Left forelimb (tissue), 1 donor: Measurements from ENCODE around the gene CPA4.
"Not testable (repeated sequence)": the region's sequence is repeated elsewhere in the genome, so short reads cannot be mapped to it uniquely, and the experiment has no call there.

ENCODE experiments used
- DNase-seq: peaks from one replicate; pipeline ENCODE4 v3.0.0-alpha.2; 2018; ENCODE audit warnings: low spot score

The CPA4 gene

DNA sequence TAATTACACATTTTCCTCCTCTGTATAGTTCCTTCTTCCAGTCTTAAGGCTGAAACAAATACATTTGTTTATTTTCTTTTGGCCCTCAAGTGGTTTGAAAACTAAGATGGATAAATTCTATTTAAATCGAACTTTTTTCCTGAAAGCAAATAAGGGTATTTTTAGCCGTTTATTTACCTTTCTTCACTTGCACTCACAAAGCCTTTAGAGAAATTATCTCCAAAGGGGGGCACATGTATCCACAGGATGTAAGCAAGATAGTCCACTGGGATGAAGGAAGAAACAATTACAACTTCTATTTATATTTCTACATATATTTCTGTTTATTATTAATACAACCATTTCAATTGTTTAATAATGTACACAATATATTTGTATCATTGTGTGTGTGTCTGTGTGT is 10.2 kb downstream of the CPA4 start:
- no peak for DNase-seq

DNA sequence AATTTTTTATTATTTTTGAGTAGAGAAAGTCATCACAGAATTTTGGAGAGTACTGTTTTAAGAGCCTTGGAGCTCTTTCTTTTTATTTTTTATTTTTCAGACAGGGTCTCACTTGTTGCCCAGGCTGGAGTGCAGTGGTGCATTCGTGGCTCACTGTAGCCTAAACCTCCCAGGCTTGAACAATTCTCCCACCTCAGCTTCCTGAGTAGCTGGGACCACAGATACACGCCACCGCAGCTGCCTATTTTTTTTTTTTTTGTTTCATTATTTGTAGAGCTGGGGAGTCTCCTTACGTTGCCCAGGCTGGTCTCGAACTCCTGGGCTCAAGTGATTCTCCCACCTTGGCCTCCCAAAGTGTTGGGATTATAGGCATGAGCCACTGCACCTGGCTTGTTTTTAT is 10.6 kb downstream of the CPA4 start:
- no peak for DNase-seq

DNA sequence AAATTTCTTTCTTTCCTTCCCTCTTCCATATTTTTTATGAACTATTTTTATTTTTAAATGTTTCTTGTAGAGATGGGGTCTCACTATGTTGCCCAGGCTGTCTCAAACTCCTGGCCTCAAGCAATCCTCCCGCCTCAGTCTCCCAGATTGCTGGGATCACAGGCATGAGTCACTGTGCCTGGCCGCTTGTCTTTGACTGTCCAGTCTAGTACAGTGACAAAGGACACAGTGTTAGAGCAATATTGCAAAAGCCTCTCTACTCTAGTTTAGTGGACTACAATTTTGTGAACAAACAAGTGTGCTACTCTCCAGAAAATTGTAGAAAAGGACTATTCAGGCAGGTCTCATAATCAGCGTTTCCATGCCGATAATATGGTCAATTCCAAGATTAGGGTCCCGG is 11.0 kb downstream of the CPA4 start:
- no peak for DNase-seq

DNA sequence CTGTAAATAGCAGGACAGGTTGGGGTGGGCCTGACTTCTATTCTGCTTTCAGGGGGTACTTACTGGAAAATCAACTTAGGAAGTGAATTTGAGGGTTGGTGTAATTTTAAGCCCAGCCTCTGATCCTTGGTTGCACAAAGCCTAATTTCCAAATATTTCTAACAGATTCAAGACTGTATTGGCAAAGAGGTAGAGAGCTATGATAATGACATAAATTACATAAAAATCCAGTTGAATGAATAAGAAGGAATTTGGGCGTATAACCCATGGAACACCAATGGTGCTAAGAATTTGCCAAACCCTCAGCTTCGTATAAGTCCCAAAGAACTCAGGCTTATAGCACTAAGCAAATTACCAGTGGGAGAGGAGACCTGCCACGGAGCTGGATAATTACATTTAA is 11.9 kb downstream of the CPA4 start:
- DNase-seq = no peak

DNA sequence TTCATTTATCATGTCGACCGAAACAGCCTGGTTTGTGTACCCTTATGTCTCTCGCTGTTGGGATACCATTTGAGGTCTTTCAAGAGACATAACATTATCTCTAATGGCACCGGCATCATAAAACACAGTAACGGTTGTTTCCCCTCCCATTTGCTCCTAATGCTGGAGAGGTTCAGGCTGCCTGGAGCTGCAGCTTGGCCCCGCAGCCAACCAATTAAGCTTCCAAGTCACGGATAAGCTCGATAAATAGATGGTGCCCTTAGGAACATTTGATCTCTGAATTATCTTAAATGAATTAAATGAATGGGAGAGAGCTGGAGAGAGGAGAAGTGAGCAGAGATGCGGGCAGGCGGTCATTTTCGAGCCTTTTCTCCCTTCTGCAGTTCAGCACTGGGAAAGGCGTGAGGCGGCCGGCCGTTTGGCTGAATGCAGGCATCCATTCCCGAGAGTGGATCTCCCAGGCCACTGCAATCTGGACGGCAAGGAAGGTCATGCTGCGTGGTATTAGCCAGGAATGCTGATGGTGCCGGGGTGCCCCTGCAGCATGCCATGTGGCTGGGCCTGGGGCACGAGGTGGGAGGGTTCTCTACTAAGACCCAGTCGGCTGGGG is 12.6 kb downstream of the CPA4 start:
- DNase-seq = no peak

DNA sequence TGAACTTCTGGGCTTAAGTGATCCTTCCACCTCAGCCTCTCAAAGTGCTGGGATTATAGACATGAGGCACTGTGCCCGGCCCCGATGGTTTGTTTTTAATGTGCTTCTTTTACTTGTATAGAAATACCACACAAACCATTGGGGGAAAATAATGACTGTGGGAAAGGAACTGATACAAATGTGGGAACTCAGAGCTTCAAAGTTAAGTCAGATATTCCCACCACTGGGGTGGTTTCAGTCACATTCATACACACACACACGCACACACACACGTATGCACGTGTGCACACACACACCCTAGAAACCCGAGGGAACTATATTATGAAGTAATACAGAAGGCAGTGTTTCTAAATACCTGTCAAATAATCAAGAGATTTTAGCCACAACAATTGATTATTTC is 17.0 kb downstream of the CPA4 start:
- no peak for DNase-seq

DNA sequence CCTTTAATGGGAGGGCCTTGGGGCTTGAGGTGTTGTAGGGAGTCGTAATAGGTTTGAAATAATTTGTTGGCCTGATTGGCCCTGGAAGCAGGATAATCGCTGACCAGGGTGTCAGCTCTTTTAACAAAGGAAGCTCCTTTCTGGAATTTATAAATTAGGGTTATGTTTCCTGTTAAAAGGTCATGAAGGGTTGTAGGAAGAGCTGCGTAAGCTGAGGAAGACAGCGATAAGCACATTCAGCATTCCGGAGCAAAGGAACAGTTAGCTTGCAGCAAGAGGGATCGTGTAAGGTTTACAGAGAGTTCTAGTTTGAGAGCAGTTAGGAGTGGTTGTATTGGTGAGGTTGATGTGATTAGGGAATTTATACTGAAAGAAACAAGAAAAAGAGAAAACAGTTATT is 21.3 kb downstream of the CPA4 start:
- no peak for DNase-seq

DNA sequence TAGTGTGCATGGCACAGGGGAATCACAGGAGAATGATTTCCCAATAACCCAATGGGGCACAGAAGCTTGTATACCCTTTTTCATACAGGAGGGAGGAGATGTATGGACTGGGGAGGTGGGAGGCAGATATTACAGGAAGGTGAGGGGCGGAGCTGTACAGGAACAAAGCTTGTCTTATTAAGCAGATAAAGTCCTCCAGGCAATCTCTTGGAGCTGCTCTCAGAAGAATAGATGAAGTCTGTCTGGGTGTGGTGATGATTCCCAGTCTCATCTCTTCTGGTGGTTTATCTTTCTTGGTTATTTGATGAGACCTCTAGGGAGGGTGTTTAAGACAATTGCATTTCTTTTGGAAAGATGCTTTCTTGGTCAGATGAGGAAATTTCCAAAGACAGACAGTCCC is 26.6 kb downstream of the CPA4 start:
- no peak for DNase-seq

DNA sequence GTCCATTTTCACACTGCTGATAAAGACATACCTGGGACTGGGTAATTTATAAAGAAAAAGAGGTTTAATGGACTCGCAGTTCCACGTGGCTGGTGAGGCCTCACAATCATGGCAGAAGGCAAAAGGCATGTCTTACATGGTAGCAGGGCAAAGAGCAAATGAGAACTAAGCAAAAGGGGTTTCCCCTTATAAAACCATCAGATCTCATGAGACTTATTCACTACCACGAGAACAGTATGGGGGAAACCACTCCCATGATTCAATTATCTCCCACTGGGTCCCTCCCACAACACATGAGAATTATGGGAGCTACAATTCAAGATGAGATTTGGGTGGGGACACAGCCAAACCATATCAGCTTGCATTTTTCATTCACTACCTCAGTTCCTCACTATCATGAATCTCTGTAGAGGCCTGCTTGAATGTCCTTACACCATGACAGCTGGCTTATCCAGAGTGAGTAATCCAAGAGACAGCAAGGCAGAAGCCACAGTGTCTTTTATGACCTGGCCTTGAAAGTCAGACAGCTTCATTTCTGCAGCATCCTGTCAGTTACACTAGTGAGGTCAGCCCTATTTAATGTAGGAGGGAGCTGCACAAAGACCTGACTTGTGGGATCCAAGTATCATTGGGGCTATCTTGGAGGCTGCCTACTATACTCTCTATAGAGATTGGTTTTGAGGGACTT is 28.7 kb downstream of the CPA4 start:
- not testable (repeated sequence) for DNase-seq

DNA sequence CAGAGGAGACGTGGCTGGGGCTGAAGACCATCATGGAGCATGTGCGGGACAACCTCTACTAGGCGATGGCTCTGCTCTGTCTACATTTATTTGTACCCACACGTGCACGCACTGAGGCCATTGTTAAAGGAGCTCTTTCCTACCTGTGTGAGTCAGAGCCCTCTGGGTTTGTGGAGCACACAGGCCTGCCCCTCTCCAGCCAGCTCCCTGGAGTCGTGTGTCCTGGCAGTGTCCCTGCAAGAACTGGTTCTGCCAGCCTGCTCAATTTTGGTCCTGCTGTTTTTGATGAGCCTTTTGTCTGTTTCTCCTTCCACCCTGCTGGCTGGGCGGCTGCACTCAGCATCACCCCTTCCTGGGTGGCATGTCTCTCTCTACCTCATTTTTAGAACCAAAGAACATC is 29.7 kb downstream of the CPA4 start:
- DNase-seq = no peak

DNA sequence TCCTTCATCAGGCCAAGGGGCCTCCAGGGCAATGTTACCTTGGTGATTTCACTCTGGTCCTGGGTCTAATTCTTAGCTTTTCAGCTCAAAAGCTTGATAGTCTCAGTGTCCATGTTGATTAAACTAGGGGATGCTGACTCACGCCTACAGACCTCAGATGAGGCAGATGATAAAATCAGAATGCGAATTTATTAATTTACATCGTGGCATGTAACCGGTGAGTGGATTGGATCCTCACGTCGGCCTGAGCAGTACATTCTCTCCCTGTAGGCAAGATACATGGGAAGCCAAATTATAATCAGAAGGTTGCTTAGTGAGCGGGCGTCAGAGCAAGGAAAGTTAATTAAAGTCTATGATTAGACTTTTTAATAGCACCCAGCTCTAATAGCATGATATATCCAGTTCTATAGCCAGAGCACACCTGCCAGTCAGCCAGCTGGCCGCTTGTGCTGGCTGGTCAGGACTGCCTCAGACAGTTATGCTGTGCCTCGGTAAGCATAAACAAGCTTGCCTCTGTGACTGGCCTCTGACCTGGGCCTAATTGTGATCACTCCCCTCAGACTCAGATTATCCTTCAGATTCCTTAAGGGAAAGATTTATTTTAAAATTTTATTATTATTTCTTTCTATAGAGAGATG is 31.5 kb downstream of the CPA4 start:
- no peak for DNase-seq

DNA sequence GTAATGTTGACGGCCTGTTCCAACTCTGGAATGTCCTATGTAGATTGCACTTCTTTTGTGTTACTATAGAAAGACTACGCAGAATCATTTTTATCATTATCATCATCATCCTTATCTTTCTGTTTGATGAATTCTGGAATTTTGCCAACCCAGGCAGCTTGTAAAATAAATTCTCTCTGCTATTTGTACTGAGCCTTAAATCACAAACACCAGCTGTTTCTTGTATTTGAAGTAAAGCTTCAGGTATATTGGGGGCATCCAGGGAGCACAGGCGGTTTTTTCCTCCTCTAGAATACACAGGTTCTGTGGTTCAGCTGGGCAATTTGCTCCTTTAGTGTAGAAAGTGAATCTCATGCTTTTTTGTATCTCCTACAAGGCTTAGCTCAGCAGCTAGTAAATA is 36.7 kb downstream of the CPA4 start:
- DNase-seq = no peak

DNA sequence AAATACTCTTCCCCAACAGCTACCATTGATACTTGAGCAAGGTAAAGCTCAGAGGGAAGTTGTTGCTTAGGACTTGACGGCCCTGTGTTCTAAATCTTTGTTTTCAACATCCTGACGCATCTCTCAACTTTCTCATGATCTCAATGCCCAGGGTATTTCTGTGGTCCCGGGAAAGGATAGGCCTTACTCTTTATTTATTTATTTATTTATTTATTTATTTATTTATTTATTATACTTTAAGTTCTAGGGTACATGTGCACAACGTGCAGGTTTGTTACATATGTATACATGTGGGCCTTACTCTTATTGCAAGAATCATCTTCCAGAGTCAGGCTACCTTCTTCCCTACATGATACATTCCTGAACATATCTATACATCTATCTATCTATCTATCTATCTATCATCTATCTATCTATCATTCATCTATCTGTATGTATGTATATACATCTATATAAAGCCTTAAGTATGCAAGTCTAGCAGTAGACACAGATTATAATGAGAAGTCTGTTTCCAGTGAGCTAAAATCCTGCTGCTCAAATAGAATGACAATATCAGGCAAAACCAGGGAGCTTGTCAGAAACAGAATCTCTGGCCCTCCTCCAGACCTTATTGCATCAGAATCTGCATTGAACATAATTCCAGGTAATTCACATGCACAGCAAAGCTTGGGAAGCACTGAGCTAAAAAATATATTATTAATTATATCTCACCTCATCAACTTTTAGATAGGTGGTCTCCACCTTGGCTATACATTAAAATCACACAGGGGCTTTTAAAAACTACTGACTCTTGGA is 39.5 kb downstream of the CPA4 start:
- DNase-seq = no peak

DNA sequence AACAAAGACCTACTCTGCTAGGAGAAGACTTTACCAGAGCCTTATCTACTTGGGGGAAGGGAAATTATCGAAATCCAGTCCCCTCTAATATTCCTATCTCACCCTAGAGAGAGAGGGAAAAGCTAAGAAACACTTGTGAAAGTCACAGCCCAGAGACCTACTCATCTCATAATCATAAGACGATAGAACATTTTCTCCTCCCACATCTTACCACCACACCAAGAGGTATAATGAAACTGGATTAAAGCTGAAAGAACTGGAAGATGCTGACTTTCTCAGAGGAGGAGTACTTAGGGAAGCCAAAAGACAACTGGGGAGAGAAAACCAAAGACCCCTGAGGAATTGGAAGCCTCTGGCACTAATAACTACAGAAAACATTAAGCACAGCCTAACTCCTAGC is 40.9 kb downstream of the CPA4 start:
- DNase-seq = no peak

DNA sequence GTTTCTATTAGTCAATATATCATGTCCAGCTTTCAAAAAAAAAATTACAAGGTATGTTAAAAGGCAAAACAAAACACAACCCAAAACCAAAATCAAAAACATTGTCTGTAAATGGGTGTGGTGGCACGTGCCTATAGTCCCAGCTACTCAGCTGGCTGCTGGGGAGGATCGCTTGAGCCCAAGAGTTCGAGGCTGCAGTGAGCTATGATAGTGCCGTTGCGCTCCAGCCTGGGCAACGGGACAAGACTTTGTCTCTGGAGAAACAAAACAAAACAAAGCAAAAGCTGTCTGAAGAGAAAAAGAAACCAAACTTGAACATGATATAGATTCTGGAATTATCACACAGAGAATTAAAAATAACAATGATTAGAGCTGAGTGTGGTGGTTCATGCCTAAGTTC is 41.3 kb downstream of the CPA4 start:
- no peak for DNase-seq

DNA sequence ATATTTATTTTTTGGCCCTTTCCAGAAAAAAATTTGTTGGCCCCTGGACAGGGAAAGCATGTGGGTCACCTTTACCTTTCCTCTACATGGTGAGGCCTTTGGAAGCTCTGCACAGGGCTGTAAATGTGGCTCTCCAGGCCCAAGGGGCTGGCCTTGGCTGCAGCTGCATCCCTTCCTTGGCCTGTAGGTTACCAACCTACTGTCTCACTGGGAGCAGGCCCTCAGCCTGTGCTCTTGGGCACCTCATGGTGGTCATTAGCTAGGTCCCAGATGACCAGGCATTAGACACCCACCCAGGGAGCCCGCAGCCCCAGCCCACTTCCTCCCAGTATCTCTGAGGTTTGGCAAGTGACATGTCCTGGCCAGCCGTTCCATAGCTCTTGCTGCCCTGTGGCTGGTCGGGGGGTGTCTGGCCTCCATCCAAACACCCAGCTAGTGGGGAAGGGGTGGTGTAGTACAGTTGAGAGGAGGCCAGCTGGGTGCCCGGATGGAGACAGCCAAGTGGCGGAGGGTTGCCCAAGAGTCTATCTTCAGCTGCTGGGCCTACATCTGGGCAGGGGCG is 44.5 kb downstream of the CPA4 start:
- DNase-seq = no peak

DNA sequence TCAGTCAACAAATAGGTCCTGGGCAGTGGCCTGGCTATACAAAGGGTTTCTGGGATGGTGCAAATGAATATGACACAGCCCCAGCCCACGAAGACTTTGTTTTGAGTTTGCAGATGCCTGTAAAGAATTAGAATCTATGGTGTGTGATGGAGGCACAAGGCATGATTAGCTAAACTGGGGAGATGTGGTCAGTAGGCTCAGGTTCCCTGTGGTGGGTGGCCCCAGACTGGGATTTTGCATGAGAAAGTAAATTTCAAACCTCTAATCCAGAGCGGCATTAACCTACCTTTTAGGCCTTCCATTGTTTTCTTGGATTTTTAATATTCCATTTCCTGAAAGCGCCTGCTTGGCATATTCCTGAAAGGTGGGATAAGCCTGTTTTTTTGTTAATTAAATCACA is 45.3 kb downstream of the CPA4 start:
- DNase-seq = no peak

DNA sequence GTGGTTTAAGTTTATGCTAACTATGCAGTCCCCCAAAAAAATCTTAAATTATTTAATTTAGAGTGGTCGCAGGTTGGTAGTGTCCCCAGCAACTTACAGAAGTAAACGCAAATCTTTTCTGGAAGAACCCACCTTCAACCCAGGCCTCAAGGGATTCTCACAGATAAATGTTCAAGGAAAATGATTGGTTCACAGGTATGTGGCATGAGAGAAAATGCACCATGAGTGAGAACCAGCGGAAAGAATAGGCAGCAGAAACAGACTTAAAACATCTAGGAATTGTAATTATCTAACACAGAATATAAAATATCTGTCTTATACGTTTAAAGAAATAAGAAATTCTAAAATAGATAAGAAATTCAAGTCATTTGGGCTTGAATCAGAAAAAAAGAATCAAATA is 48.9 kb downstream of the CPA4 start:
- no peak for DNase-seq

DNA sequence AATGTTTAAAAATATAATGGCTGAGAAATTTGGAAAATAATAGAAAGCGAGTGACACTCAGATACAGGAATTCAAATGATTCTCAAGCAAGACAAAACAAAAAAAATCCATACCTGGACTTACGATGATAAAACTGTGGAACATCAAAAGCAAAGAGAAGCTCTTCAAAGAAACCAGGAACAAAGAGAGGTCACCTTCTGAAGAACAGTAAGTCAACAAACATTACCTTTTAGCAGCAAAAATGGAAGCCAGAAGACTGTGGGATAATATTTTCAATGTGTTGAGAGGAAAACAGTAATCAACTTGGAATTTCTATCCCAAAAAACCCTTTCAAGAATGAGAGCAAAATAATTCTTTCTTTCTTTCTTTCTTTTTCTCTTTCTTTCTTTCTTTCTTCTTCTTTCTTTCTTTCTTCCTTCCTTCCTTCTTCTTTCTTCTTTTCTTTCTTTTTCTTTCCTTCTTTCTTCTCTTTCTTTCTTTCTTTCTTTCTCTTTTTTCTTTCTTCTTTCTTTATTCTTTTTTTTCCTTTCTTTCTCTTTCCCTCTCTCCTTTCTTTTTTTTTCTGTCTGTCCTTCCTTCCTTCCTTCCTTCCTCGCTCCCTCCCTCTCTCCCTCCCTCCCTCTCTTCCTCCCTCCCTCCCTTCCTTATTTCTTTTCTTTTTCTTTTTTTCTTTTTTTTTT is 49.9 kb downstream of the CPA4 start:
- DNase-seq = no peak

DNA sequence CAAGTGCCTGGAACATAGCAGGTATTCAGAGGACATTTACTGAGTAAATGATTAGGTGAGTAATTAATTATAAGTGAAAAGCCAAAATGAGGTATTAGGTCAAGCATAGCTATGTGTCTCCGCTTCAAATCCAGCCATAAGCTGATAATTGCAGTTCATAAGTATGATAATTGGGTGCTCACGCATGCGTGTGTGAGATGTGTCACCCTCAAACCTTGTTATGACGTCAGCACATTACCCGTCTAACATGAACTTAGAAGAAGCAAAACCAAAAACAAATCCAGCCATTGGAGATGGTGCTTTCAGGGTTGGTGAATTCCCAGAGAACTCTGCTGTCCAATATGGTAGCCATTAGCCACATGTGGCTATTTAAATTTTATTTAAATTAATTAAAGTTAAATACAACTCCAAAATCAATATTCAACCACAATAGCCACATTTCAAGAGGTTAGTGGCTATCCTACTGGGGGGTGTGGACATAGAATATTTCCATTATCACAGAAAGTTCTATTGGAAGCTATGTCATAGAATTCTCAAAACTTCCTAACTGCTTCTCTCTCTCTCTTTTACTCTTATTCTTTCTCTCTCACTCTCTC is 51.4 kb downstream of the CPA4 start, which contains the start of gene CPA5:
CPA5 (plus strand) TSS at position 546 of the 596 bp plus-strand sequence. CDS start 1,670 bp downstream, outside the sequence.
- no peak for DNase-seq

DNA sequence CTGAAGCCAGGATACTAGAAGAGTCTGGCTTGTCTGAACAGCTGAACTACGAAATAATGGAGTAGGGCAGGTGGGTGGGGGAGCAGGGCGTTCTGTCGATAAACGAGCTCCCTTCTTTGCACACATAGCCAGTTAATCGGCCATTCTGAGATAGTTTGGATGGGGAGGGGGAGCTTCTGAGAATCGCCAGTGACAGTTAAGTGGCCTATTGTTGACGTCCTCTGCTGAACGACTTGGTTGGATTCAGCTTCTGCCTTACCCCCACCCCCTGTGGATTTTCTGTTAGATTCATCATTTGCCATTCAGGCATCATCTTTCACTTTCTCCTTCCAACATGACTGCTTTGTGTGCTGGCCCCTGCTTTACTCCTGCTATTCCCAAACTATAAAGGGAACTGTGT is 52.2 kb downstream of the CPA4 start:
- no peak for DNase-seq
